Measurements from ENCODE around the gene LPGAT1.
"Not testable (repeated sequence)": the region's sequence is repeated elsewhere in the genome, so short reads cannot be mapped to it uniquely, and the experiment has no call there.

LPGAT1 gene, protein sequence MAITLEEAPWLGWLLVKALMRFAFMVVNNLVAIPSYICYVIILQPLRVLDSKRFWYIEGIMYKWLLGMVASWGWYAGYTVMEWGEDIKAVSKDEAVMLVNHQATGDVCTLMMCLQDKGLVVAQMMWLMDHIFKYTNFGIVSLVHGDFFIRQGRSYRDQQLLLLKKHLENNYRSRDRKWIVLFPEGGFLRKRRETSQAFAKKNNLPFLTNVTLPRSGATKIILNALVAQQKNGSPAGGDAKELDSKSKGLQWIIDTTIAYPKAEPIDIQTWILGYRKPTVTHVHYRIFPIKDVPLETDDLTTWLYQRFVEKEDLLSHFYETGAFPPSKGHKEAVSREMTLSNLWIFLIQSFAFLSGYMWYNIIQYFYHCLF

DNA sequence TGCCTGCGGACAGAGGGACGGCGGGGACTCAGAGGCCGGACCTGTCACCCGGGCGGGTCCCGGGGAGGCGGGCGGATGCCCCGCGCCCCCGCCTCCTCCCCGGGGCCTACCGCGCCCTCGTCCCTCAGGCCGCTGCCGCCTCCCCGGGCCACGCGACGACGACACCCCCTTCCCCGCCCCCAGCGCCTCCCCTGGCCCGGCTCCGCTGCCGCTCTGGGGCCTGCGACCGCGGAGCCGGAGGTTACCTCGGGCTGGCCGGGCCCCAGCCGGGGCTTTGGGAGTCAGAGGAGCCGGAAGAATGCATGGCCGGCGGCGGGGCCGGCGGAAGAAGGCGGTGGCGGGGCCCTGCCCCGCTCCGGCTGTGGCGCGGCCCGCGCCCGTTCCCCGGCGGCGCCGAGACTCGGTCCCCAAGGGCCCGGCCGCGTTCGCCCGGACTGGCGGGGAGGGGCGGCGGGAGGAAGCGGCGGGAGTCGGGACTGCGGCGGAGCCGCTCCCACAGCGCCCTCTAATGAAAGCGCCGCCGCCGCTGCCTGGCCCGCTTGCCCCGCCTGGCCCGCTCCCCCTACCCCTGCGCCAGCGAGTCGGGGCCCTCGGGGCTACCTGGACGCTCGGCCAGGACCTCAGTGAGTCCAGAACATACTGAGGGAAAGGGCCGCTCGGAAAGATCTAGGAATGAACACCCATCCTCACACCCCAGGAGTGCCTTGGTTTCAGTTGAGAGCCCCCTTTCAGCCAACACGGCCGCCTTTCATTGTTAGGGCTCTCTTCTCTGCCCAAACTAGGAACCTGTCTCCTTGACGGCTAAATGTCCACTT, at the start of gene LPGAT1:
Gene LPGAT1, minus strand, starts transcription at position 436 of the 815 bp plus-strand sequence. CDS start 1,467 bp downstream, outside the sequence.
- peak within 1 kb of the TSS; percentile 82 to 91 for H3K4me3 ChIP-seq (ENCODE audit: low read length in 2 of 2)
- peaks cover 7% of the 10 kb centered on the region for H3K4me1 ChIP-seq (ENCODE audit: control insufficient read depth, insufficient read depth, low read length)
- no peaks in the 10 kb centered on the region for H3K27me3 ChIP-seq (ENCODE audit: control insufficient read depth in 1 of 2, insufficient read depth in 2 of 2, low read length in 2 of 2)
- peak within 1 kb of the TSS; percentile 79 to 82 for H3K9ac ChIP-seq (ENCODE audit: low read length in 2 of 2)
- H3K9me3 ChIP-seq (ENCODE audit: control insufficient read depth in 2 of 2, low read length in 2 of 2): no peaks in the 10 kb centered on the region
- peak within 1 kb of the TSS; percentile 41 for H3K27ac ChIP-seq (ENCODE audit: low read length)
- H3K36me3 ChIP-seq (ENCODE audit: control insufficient read depth in 2 of 2, insufficient read depth in 2 of 2, low read length in 2 of 2): no peaks in the 10 kb centered on the region

DNA sequence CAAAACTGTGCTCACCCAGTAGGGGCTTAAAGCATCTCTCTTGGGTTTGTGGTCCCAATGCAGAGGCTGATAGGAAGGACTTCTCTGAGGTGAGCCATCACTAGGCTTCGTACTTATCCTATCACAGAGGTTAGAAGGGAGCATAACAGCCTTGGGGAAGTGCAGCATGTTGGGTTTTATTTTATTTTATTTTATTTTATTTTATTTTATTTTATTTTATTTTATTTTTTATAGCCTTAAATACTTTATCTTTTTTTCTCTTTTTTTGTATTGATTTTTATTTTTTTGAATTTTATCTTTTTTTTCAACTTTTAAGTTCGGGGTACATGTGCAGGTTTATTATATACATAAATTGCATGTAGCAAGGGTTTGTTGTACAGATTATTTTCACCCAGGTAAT, 48.9 kb upstream of the LPGAT1 start:
- H3K27me3 ChIP-seq (ENCODE audit: control insufficient read depth in 1 of 2, insufficient read depth in 2 of 2, low read length in 2 of 2): no peaks in the 10 kb centered on the region
- no peaks in the 10 kb centered on the region for H3K36me3 ChIP-seq (ENCODE audit: control insufficient read depth in 2 of 2, insufficient read depth in 2 of 2, low read length in 2 of 2)
- no peaks in the 10 kb centered on the region for H3K4me1 ChIP-seq (ENCODE audit: control insufficient read depth, insufficient read depth, low read length)
- no peaks in the 10 kb centered on the region for H3K9me3 ChIP-seq (ENCODE audit: control insufficient read depth in 2 of 2, low read length in 2 of 2)
- no peak overlapping the region for H3K9ac ChIP-seq (ENCODE audit: low read length in 2 of 2)
- H3K27ac ChIP-seq (ENCODE audit: low read length): no peak overlapping the region
- no peak overlapping the region for H3K4me3 ChIP-seq (ENCODE audit: low read length in 2 of 2)

DNA sequence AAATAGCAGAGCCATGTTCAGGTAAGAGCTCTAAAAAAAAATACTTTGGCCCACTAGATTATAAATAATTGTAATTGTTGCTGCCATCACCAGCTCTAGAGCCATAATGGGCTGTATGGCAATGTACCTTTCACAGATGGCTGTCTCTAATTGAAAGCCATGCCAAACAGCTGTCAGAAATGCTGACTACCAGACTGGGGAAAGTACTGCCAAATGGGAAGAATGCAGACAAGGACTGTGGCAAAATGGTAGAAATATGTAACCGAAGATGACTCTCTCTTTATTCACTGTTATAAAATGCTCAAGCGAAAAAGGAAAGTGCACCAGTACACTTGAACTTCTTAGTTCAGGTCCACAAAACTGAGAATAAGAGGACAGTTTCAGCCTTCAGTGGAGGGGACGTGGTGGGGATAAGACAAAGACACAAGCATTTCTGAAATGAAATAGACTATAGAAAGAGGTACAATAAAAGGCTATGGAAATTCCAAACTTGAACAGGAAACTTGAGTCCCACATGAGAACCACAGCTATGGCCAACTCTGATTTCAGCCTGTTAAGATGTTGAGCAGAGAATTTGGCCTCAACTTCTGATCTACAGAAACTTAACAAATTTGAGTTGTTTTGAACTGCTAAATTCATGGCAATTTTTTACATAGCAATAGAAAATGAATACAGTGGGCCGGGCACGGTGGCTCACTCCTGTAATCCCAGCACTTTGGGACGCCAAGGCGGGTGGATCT, 46.5 kb upstream of the LPGAT1 start:
- H3K9ac ChIP-seq (ENCODE audit: low read length in 2 of 2): no peak overlapping the region
- no peaks in the 10 kb centered on the region for H3K4me1 ChIP-seq (ENCODE audit: control insufficient read depth, insufficient read depth, low read length)
- no peak overlapping the region for H3K27ac ChIP-seq (ENCODE audit: low read length)
- no peak overlapping the region for H3K4me3 ChIP-seq (ENCODE audit: low read length in 2 of 2)
- H3K27me3 ChIP-seq (ENCODE audit: control insufficient read depth in 1 of 2, insufficient read depth in 2 of 2, low read length in 2 of 2): no peaks in the 10 kb centered on the region
- no peaks in the 10 kb centered on the region for H3K36me3 ChIP-seq (ENCODE audit: control insufficient read depth in 2 of 2, insufficient read depth in 2 of 2, low read length in 2 of 2)
- H3K9me3 ChIP-seq (ENCODE audit: control insufficient read depth in 2 of 2, low read length in 2 of 2): no peaks in the 10 kb centered on the region

DNA sequence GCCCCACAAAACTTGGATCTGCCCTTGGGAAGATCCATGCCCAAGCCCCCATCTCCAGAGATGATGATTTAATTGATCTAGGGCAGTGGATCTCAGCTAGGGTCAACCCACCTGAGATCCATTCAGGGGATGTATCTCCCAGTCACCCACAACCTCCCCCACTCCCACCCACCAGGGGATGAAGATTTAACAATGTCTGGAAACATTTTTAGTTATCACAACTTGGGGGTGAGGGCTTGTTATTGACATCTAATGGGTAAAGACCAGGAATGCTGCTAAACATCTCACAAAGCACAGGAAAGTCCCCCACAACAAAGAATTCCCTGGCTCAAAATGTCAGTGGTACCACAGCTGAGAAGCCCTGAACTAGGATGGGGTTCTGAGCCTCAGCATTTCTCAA, 45.0 kb upstream of the LPGAT1 start:
- no peak overlapping the region for H3K9ac ChIP-seq (ENCODE audit: low read length in 2 of 2)
- H3K27me3 ChIP-seq (ENCODE audit: control insufficient read depth in 1 of 2, insufficient read depth in 2 of 2, low read length in 2 of 2): no peaks in the 10 kb centered on the region
- H3K4me1 ChIP-seq (ENCODE audit: control insufficient read depth, insufficient read depth, low read length): no peaks in the 10 kb centered on the region
- no peak overlapping the region for H3K4me3 ChIP-seq (ENCODE audit: low read length in 2 of 2)
- no peaks in the 10 kb centered on the region for H3K9me3 ChIP-seq (ENCODE audit: control insufficient read depth in 2 of 2, low read length in 2 of 2)
- no peak overlapping the region for H3K27ac ChIP-seq (ENCODE audit: low read length)
- no peaks in the 10 kb centered on the region for H3K36me3 ChIP-seq (ENCODE audit: control insufficient read depth in 2 of 2, insufficient read depth in 2 of 2, low read length in 2 of 2)

DNA sequence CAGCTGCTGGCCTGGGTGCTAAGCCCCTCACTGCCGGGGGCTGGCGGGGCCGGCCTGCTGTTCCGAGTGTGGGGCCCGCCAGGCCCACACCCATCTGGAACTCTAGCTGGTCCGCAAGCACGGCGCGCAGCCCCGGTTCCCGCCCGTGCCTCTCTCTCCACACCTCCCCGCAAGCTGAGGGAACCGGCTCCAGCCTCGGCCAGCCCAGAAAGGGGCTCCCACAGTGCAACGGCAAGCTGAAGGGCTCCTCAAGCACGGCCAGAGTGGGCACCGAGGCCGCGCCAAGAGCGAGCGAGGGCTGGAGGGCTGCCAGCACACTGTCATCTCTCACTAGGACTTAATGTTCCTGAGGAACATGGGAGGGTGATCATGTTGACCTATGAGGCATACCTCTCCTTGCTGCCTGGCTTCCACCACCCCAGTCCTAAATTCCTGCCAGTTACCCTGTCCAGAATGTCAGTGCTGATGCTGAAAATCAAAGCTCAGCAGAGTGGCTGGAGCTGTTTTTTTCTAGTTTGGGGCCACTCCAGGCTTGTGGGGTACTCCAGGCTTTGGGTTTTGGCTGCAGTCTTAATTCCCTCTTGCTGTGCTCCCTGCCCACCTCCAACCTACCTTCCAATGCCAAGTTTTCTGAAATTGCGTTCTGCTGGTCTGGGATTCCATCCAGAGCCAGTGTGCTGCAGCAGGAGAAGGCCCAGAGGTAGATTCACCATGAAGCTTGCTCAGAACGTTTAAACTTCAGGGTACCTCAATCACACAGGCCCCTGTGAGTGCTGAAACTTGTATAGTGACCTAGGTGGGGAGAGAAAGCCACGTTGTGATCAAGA, 44.2 kb upstream of the LPGAT1 start:
- Histone ChIP-seq H3K9me3 (ENCODE audit: control insufficient read depth in 2 of 2, low read length in 2 of 2) (no peaks in the 10 kb centered on the region), H3K27ac (ENCODE audit: low read length) (no peak overlapping the region), H3K4me3 (ENCODE audit: low read length in 2 of 2) (no peak overlapping the region), H3K36me3 (ENCODE audit: control insufficient read depth in 2 of 2, insufficient read depth in 2 of 2, low read length in 2 of 2) (no peaks in the 10 kb centered on the region), H3K9ac (ENCODE audit: low read length in 2 of 2) (no peak overlapping the region), H3K4me1 (ENCODE audit: control insufficient read depth, insufficient read depth, low read length) (no peaks in the 10 kb centered on the region), H3K27me3 (ENCODE audit: control insufficient read depth in 1 of 2, insufficient read depth in 2 of 2, low read length in 2 of 2) (no peaks in the 10 kb centered on the region)

DNA sequence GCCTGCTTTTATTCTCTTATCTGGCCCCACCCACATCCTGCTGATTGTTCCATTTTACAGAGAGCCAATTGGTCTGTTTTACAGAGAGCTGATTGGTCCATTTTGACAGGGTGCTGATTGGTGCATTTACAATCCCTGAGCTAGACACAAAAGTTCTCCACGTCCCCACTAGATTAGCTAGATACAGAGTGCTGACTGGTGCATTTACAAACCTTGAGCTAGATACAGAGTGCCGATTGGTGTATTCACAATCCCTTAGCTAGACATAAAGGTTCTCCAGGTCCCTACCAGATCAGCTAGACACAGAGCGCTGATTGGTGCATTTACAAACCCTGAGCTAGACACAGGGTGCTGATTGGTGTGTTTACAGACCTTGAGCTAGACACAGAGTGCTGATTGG, 43.2 kb upstream of the LPGAT1 start:
- not testable (repeated sequence) for H3K27me3 ChIP-seq (ENCODE audit: control insufficient read depth in 1 of 2, insufficient read depth in 2 of 2, low read length in 2 of 2); H3K4me3 ChIP-seq (ENCODE audit: low read length in 2 of 2); H3K9ac ChIP-seq (ENCODE audit: low read length in 2 of 2); H3K9me3 ChIP-seq (ENCODE audit: control insufficient read depth in 2 of 2, low read length in 2 of 2); H3K27ac ChIP-seq (ENCODE audit: low read length); H3K36me3 ChIP-seq (ENCODE audit: control insufficient read depth in 2 of 2, insufficient read depth in 2 of 2, low read length in 2 of 2); H3K4me1 ChIP-seq (ENCODE audit: control insufficient read depth, insufficient read depth, low read length)

DNA sequence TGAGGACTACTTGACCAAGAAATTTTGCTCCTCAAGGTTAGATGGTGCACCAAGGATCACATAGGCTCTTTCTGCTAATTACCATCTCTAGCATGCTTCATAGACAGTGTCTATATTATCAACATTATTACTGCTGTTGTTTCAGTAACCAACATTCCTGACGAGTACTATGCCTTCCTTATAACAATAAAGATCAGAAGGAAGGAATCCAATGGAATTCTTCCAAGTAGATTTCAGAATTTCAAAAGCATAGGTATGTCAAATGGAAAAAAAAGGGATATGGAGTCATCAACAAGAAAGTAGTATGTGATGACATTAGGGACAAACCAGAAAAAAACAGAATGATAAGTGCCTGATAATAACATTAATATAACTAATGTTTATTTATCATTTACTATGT, 39.6 kb upstream of the LPGAT1 start:
- Histone ChIP-seq H3K27me3 (ENCODE audit: control insufficient read depth in 1 of 2, insufficient read depth in 2 of 2, low read length in 2 of 2) (no peaks in the 10 kb centered on the region), H3K4me1 (ENCODE audit: control insufficient read depth, insufficient read depth, low read length) (no peaks in the 10 kb centered on the region)

DNA sequence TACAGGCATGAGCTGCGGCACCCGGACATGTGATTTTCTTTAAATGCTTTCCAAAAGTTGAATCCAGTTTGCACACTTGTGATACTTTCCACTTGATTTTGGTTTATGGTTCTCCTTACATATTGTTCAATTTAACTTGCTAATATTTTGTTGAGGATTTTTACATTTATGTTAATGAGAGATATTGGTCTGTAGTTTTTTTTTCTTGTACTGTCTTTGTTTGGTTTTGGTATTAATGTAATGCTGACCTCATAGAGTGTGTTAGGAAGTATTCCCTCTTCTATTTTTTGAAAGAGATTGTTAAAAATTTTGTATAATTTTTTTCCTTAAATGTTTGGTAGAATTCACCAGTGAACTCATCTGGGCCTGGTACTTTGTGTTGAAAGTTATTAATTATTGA, 34.6 kb upstream of the LPGAT1 start:
- Histone ChIP-seq H3K9me3 (ENCODE audit: control insufficient read depth in 2 of 2, low read length in 2 of 2) (peaks cover 0 to 6% of the 10 kb centered on the region in 2 donors), H3K27ac (ENCODE audit: low read length) (no peak overlapping the region), H3K9ac (ENCODE audit: low read length in 2 of 2) (no peak overlapping the region), H3K4me3 (ENCODE audit: low read length in 2 of 2) (no peak overlapping the region), H3K27me3 (ENCODE audit: control insufficient read depth in 1 of 2, insufficient read depth in 2 of 2, low read length in 2 of 2) (no peaks in the 10 kb centered on the region), H3K4me1 (ENCODE audit: control insufficient read depth, insufficient read depth, low read length) (no peaks in the 10 kb centered on the region), H3K36me3 (ENCODE audit: control insufficient read depth in 2 of 2, insufficient read depth in 2 of 2, low read length in 2 of 2) (no peaks in the 10 kb centered on the region)

More for the DNA sequence above, 39.6 kb upstream of the LPGAT1 start:
- no peak overlapping the region for H3K27ac ChIP-seq (ENCODE audit: low read length)
- H3K4me3 ChIP-seq (ENCODE audit: low read length in 2 of 2): no peak overlapping the region
- H3K9ac ChIP-seq (ENCODE audit: low read length in 2 of 2): no peak overlapping the region
- peaks cover 0 to 6% of the 10 kb centered on the region in 2 donors for H3K9me3 ChIP-seq (ENCODE audit: control insufficient read depth in 2 of 2, low read length in 2 of 2)
- no peaks in the 10 kb centered on the region for H3K36me3 ChIP-seq (ENCODE audit: control insufficient read depth in 2 of 2, insufficient read depth in 2 of 2, low read length in 2 of 2)

DNA sequence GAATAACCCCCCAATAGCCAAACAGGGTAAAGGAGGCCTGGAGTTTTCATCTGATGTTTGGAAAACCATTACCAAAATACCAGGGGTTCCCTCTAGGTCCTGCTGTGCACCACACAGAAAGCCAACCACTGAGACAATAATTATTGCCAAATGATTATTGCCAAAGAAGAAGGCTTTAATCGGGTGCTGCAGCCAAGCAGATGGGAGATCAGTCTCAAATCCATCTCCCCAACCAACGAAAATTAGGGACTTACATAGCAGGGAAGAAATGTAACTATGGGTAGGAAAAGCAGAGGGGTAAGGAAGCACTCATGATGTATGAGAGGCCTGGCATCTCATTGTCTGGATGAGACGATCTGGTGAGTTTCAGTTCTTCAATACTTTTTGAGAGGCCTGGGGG, 28.8 kb upstream of the LPGAT1 start:
- Histone ChIP-seq H3K9me3 (ENCODE audit: control insufficient read depth in 2 of 2, low read length in 2 of 2) (peaks cover 0 to 3% of the 10 kb centered on the region in 2 donors), H3K27me3 (ENCODE audit: control insufficient read depth in 1 of 2, insufficient read depth in 2 of 2, low read length in 2 of 2) (no peaks in the 10 kb centered on the region), H3K4me3 (ENCODE audit: low read length in 2 of 2) (no peak overlapping the region), H3K4me1 (ENCODE audit: control insufficient read depth, insufficient read depth, low read length) (no peaks in the 10 kb centered on the region), H3K36me3 (ENCODE audit: control insufficient read depth in 2 of 2, insufficient read depth in 2 of 2, low read length in 2 of 2) (no peaks in the 10 kb centered on the region), H3K27ac (ENCODE audit: low read length) (no peak overlapping the region), H3K9ac (ENCODE audit: low read length in 2 of 2) (no peak overlapping the region)

DNA sequence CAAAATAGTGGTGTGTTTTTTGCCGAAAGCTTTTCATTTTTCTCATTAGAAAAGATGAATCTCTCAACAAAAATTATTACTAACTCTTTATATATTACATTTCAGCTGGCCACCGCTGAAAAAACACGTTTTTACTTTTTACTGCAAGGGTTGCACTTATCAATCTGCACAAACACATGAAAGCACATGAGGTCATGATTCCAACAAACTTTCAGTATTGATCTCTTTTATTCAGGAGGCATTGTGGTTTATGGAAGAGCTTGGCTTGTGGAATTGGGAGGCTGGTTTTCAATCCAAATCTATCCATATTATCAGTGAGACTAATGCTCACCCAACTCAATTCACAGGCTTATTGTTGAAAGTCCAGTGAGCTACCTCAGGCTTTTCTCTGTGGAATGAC, 20.6 kb upstream of the LPGAT1 start:
- Histone ChIP-seq H3K27ac (ENCODE audit: low read length) (no peak overlapping the region), H3K27me3 (ENCODE audit: control insufficient read depth in 1 of 2, insufficient read depth in 2 of 2, low read length in 2 of 2) (no peaks in the 10 kb centered on the region), H3K9ac (ENCODE audit: low read length in 2 of 2) (no peak overlapping the region), H3K4me3 (ENCODE audit: low read length in 2 of 2) (no peak overlapping the region), H3K9me3 (ENCODE audit: control insufficient read depth in 2 of 2, low read length in 2 of 2) (no peaks in the 10 kb centered on the region), H3K36me3 (ENCODE audit: control insufficient read depth in 2 of 2, insufficient read depth in 2 of 2, low read length in 2 of 2) (no peaks in the 10 kb centered on the region), H3K4me1 (ENCODE audit: control insufficient read depth, insufficient read depth, low read length) (no peaks in the 10 kb centered on the region)
